Endothelial cell of umbilical vein (primary cell): ENCODE measurements around the gene GLB1L2. TPM values are rescaled to one million over a fixed set of nuclear protein-coding genes. Genes with fewer than 3 reads are reported as not detected.

Source experiments
- BruUV-seq: library from RNA; stranded (reverse); fragments of 400-500 nt; replicated peaks from 2 replicates; lab custom pipeline; 2021; lab: Mats Ljungman, UMichigan
- CTCF ChIA-PET: fragments of 300-600, 350-600 bp; sonication (Branson Sonifier 250); formaldehyde crosslinking; loops from one replicate; lab custom pipeline; 2021; ENCODE audit warnings: antibody characterized with exemption, inconsistent platforms; lab: Charles Lee
- POLR2A ChIA-PET: fragments of 300-600, 350-600 bp; sonication (Branson Sonifier 250); formaldehyde crosslinking; loops from one replicate; lab custom pipeline; 2021; ENCODE audit warnings: antibody characterized with exemption, inconsistent platforms; lab: Charles Lee
- DNase-seq: peaks from one replicate; pipeline ENCODE4 v3.0.0-alpha.2; 2011; ENCODE audit warnings: low read depth, low spot score
- FAIRE-seq: peaks from 2 replicates; lab custom pipeline; 2011; peaks lifted over from hg19 to GRCh38; lab: Jason Lieb, UNC
- H2AFZ ChIP-seq: 2 replicates; pipeline ENCODE4 v1.6.0; 2012; ENCODE audit warnings: low read depth, low read length, control low read depth, inconsistent platforms
- H3K27ac ChIP-seq: 2 replicates; pipeline ENCODE4 v1.5.1; 2011; ENCODE audit warnings: low read depth, mild to moderate bottlenecking, control low read depth, low read length, moderate library complexity; ENCODE audit not compliant: insufficient read depth
- H3K27me3 ChIP-seq, 2 experiments: 2 replicates each; pipeline versions ENCODE4 v1.6.0 to v1.6.1; 2011; ENCODE audit warnings: low read length in 2 of 2, mixed read lengths in 1 of 2; ENCODE audit not compliant: control insufficient read depth in 2 of 2, insufficient read depth in 2 of 2
- H3K36me3 ChIP-seq, 2 experiments: 2 replicates in 1 of 2; 3 replicates in 1 of 2; pipeline ENCODE4 v1.5.1; 2011; ENCODE audit warnings: low read length in 2 of 2, mild to moderate bottlenecking in 1 of 2, moderate library complexity in 1 of 2; ENCODE audit not compliant: control insufficient read depth in 2 of 2, insufficient read depth in 2 of 2; ENCODE audit errors: extremely low read depth in 1 of 2
- H3K4me1 ChIP-seq: 3 replicates; pipeline ENCODE4 v1.5.1; 2011; ENCODE audit warnings: mild to moderate bottlenecking, low read length; ENCODE audit not compliant: control insufficient read depth, insufficient read depth; ENCODE audit errors: extremely low read depth
- H3K4me2 ChIP-seq: 2 replicates; pipeline ENCODE4 v1.6.1; 2011; ENCODE audit warnings: low read length, control low read depth, mixed read lengths; ENCODE audit not compliant: insufficient read depth
- H3K4me3 ChIP-seq, 3 experiments: fragments of 200-600 bp in 1 of 3; sonication (generic), shearing (Covaris generic) in 1 of 3; replicated peaks in 1 of 3; 2 replicates each; pipeline ENCODE4 v1.5.1; 2011 to 2016; ENCODE audit warnings: control low read depth in 3 of 3, low read length in 3 of 3, mild to moderate bottlenecking in 2 of 3, inconsistent platforms in 1 of 3, low read depth in 1 of 3, moderate library complexity in 1 of 3; ENCODE audit not compliant: insufficient read depth in 1 of 3
- H3K79me2 ChIP-seq: 2 replicates; pipeline ENCODE4 v1.6.0; 2012; ENCODE audit warnings: low read length, inconsistent platforms; ENCODE audit not compliant: control insufficient read depth, insufficient read depth
- H3K9ac ChIP-seq: replicated peaks from 2 replicates; pipeline ENCODE3; 2011; ENCODE audit warnings: low read length, control low read depth; ENCODE audit not compliant: insufficient read depth; ENCODE audit errors: extremely low read depth
- H3K9me1 ChIP-seq: replicated peaks from 3 replicates; pipeline ENCODE4 v1.6.0; 2011; ENCODE audit warnings: mild to moderate bottlenecking, low read length; ENCODE audit not compliant: control insufficient read depth, insufficient read depth; ENCODE audit errors: extremely low read depth
- H3K9me3 ChIP-seq: replicated peaks from 2 replicates; pipeline ENCODE4 v1.5.1; 2012; ENCODE audit warnings: low read length, inconsistent platforms; ENCODE audit not compliant: control insufficient read depth, insufficient read depth
- H4K20me1 ChIP-seq: replicated peaks from 2 replicates; pipeline ENCODE3; 2011; ENCODE audit warnings: mild to moderate bottlenecking, low read length; ENCODE audit not compliant: control insufficient read depth, insufficient read depth; ENCODE audit errors: extremely low read depth
- EZH2 ChIP-seq: IDR thresholded peaks from 2 replicates; pipeline ENCODE4 v1.6.1; 2012; ENCODE audit warnings: borderline replicate concordance, low read depth, mild to moderate bottlenecking, moderate library complexity, low read length, inconsistent platforms; ENCODE audit not compliant: severe bottlenecking
- FOS ChIP-seq: IDR thresholded peaks from 2 replicates; pipeline ENCODE4 v1.6.1; 2011; ENCODE audit warnings: mild to moderate bottlenecking, low read length, moderate library complexity, borderline replicate concordance; ENCODE audit not compliant: insufficient read depth
- GATA2 ChIP-seq: IDR thresholded peaks from 2 replicates; pipeline ENCODE4 v1.7.0; 2011; ENCODE audit warnings: low read depth, mild to moderate bottlenecking, moderate library complexity, mixed read lengths, low read length; ENCODE audit not compliant: insufficient read length, insufficient read depth
- JUN ChIP-seq: IDR thresholded peaks from 2 replicates; pipeline ENCODE4 v1.6.1; 2011; ENCODE audit warnings: borderline replicate concordance, low read depth; ENCODE audit not compliant: insufficient read length, insufficient read depth
- MYC ChIP-seq: IDR thresholded peaks from one replicate; pipeline ENCODE4 v1.6.1; 2011; ENCODE audit warnings: mild to moderate bottlenecking, low read depth, low read length
- POLR2A ChIP-seq: IDR thresholded peaks from 2 replicates; pipeline ENCODE4 v1.6.1; 2012; ENCODE audit warnings: low read depth, mild to moderate bottlenecking, control low read depth, low read length
- POLR2AphosphoS5 ChIP-seq: IDR thresholded peaks from 2 replicates; pipeline ENCODE4 v1.6.1; 2012; ENCODE audit warnings: low read depth, mild to moderate bottlenecking, control low read depth, low read length, moderate library complexity; ENCODE audit not compliant: insufficient read depth
- dilution Hi-C: fragments of 300-500 bp; cut with MboI; formaldehyde crosslinking; loops from one replicate; pipeline ENCODE4 v1.15.0; 2019; ENCODE audit warnings: low sequenced_read_pairs; ENCODE audit not compliant: extremely low pct_ligation_motif_present
- intact Hi-C: fragments of 100-400 bp; cut with micrococcal nuclease; formaldehyde crosslinking; loops from one replicate; pipeline ENCODE4 v1.10.0; 2022
- polyA plus RNA-seq, 4 experiments: library from polyadenylated mRNA; depleted of rRNA in 3 of 4; stranded (reverse) in 3 of 4; unstranded in 1 of 4; fragments of >200 nt; gene quantifications; 2 replicates each; pipeline versions ENCODE4 v1.2.1 to v1.2.3, GENCODE V29; 2011 to 2012; ENCODE audit warnings: missing spikeins in 1 of 4
- total RNA-seq: library from RNA; stranded (reverse); gene quantifications from 2 replicates; pipeline ENCODE4 v1.2.3, GENCODE V29; 2021
- TF ChIP-seq, protein P1 (sequence below), 2 donors: IDR thresholded peaks; 1 replicate in 1 of 2; 2 replicates in 1 of 2; pipeline ENCODE4 v1.5.1; 2011; ENCODE audit warnings: low read length in 2 of 2, mild to moderate bottlenecking in 2 of 2, moderate library complexity in 2 of 2, control low read depth in 1 of 2, inconsistent platforms in 1 of 2, low read depth in 1 of 2; ENCODE audit not compliant: insufficient read depth in 1 of 2; ENCODE audit errors: extremely low read depth in 1 of 2
- TF ChIP-seq, protein P2 (sequence below): IDR thresholded peaks from 2 replicates; pipeline ENCODE4 v1.6.1; 2011; ENCODE audit not compliant: insufficient read depth, insufficient read length

Gene GLB1L2
- total and polyA plus RNA-seq, 2 donors (not counting 3 experiments of a cell fraction or from before 2014, with no cell fraction given): 0.55 to 0.59 TPM

DNA sequence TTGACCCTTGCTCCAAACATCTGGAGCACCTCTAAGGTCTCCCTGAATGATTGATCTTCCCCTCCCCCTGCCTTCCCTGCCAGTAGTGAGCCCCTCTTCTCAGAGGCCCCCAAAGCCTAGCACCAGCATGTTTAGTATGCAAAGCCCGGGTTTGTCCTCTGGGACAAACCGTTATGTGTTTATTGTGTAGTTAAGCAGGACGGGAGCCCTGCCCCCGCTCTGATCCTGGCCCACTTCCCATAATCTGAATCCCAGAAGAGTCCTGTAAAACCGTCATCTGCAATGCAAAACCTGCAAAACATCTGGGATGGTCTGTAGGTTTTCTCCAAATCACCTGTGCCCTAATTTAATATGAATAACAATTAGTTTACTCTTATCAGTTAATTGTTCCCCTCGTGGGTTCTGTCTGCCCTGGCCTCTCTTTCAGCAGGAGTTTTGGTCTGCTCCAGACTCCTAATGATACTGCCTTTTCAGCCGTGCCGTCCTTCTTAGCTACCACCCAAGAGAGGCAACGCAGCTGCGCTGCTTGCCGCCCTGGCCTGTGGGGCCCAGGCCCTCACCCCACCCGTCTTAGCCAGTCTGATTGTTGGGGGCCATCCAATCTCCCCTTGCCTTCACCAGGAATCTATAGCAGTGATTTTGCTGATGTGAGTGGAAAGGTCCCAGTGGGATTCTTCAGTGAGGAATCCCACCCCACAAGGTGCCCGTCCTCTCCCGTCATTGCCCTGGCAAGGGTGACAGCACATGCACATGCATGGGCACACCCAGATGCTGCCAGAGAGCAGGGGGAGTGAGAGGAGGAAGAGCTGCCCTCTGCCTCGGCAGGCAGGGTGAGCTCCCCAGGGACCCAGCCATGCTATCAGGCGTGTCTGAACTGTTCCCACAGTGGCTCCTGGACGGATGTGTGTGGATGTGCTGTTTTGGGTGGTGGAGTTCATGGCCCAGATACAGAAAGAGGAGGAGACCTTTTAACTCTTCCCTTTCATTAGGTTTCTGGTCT lies 83.3 kb downstream of the GLB1L2 start:
- no peak for FAIRE-seq
- dilution Hi-C loops: no loop called here
- H3K4me1 ChIP-seq: no peaks in the 10 kb centered on the region

More for the DNA sequence above, 83.3 kb downstream of the GLB1L2 start:
- no peaks in the 10 kb centered on the region for H3K79me2 ChIP-seq
- no TSS peak for BruUV-seq
- H3K27ac ChIP-seq: no peak overlapping the region
- no peak overlapping the region for H3K4me2 ChIP-seq
- no peak for DNase-seq
- ChIA-PET CTCF (no interaction called here), POLR2A (no interaction called here)
- no peaks in the 10 kb centered on the region for H3K36me3 ChIP-seq
- intact Hi-C loops: no loop called here
- H3K4me3 ChIP-seq: no peak overlapping the region
- H2AFZ ChIP-seq: no peak overlapping the region
- H4K20me1 ChIP-seq: no peaks in the 10 kb centered on the region
- H3K9me3 ChIP-seq: no peaks in the 10 kb centered on the region
- no peak for TF ChIP-seq GATA2
- TF ChIP-seq, protein P1, sequence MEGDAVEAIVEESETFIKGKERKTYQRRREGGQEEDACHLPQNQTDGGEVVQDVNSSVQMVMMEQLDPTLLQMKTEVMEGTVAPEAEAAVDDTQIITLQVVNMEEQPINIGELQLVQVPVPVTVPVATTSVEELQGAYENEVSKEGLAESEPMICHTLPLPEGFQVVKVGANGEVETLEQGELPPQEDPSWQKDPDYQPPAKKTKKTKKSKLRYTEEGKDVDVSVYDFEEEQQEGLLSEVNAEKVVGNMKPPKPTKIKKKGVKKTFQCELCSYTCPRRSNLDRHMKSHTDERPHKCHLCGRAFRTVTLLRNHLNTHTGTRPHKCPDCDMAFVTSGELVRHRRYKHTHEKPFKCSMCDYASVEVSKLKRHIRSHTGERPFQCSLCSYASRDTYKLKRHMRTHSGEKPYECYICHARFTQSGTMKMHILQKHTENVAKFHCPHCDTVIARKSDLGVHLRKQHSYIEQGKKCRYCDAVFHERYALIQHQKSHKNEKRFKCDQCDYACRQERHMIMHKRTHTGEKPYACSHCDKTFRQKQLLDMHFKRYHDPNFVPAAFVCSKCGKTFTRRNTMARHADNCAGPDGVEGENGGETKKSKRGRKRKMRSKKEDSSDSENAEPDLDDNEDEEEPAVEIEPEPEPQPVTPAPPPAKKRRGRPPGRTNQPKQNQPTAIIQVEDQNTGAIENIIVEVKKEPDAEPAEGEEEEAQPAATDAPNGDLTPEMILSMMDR (IDR thresholded peaks at IDR 0.05; ENCODE audit: extremely low read depth in 1 of 2, insufficient read depth in 1 of 2, low read depth in 1 of 2, low read length in 2 of 2): no peak
- no peak for TF ChIP-seq MYC
- TF ChIP-seq, protein P2, sequence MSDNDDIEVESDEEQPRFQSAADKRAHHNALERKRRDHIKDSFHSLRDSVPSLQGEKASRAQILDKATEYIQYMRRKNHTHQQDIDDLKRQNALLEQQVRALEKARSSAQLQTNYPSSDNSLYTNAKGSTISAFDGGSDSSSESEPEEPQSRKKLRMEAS: no peak
- TF ChIP-seq FOS: no peak
- no peak for TF ChIP-seq POLR2A
- TF ChIP-seq EZH2: no peak
- no peak for TF ChIP-seq JUN
- no peak for TF ChIP-seq POLR2AphosphoS5
- H3K27me3 ChIP-seq: peaks cover 27 to 34% of the 10 kb centered on the region in 2 experiments
- no peak overlapping the region for H3K9ac ChIP-seq
- H3K9me1 ChIP-seq: no peaks in the 10 kb centered on the region
